ENCODE results near the gene CRB2. TPM values are rescaled to one million over a fixed set of nuclear protein-coding genes. Genes with fewer than 3 reads are reported as not detected.

The CRB2 gene
- total RNA-seq, 2 experiments from 2014 or later: 0.09 TPM; not detected in 1

GRCh38 chr9:123410281-123410910 is 54.4 kb downstream of the CRB2 start:
- Mint-ChIP-seq H3K4me3 (no peak overlapping the region), H3K27ac (no peak overlapping the region), H3K9me3 (no peaks in the 10 kb centered on the region), H3K36me3 (ENCODE audit: low read depth) (no peaks in the 10 kb centered on the region), H3K27me3 (no peaks in the 10 kb centered on the region), H3K4me1 (ENCODE audit: low read depth) (peaks cover 8% of the 10 kb centered on the region)
- no peak for TF ChIP-seq CTCF (IDR thresholded peaks at IDR 0.05)
- intact Hi-C loops (cut with micrococcal nuclease): no loop called here
- CTCF ChIA-PET: interaction anchor here (1.0 kb wide), 1 partner anchor 25 kb away, joined by 3 read pairs; no protein-coding TSS in a partner anchor
- POLR2A ChIA-PET: no interaction called here
- DNase-seq (no peak), ATAC-seq (no peak)

GRCh38 chr9:123411191-123411590 is 55.2 kb downstream of the CRB2 start:
- Mint-ChIP-seq H3K4me3 (no peak overlapping the region), H3K36me3 (ENCODE audit: low read depth) (no peaks in the 10 kb centered on the region), H3K27me3 (no peaks in the 10 kb centered on the region), H3K27ac (no peak overlapping the region), H3K9me3 (no peaks in the 10 kb centered on the region), H3K4me1 (ENCODE audit: low read depth) (peaks cover 5% of the 10 kb centered on the region)
- ChIA-PET POLR2A (no interaction called here), CTCF (interaction anchor here (1.0 kb wide), 1 partner anchor 25 kb away, joined by 3 read pairs; no protein-coding TSS in a partner anchor)
- TF ChIP-seq CTCF (IDR thresholded peaks at IDR 0.05): no peak
- ATAC-seq: no peak
- no peak for DNase-seq
- intact Hi-C loops (cut with micrococcal nuclease): no loop called here

- H3K4me3 Mint-ChIP-seq: no peak overlapping the region
These were observed 55.6 kb downstream of the CRB2 start for GRCh38 chr9:123411636-123412035.

GRCh38 chr9:123412171-123412820 is 56.3 kb downstream of the CRB2 start:
- ChIA-PET POLR2A (no interaction called here), CTCF (no interaction called here)
- no peaks in the 10 kb centered on the region for H3K27me3 Mint-ChIP-seq
- no peak for DNase-seq
- no peaks in the 10 kb centered on the region for H3K4me1 Mint-ChIP-seq (ENCODE audit: low read depth)
- no peak for TF ChIP-seq CTCF (IDR thresholded peaks at IDR 0.05)
- no peak overlapping the region for H3K4me3 Mint-ChIP-seq
- intact Hi-C loops (cut with micrococcal nuclease): no loop called here
- H3K9me3 Mint-ChIP-seq: no peaks in the 10 kb centered on the region
- H3K27ac Mint-ChIP-seq: no peak overlapping the region
- no peak for ATAC-seq
- H3K36me3 Mint-ChIP-seq (ENCODE audit: low read depth): no peaks in the 10 kb centered on the region

More at GRCh38 chr9:123411636-123412035, 55.6 kb downstream of the CRB2 start:
- Mint-ChIP-seq H3K27ac (no peak overlapping the region), H3K27me3 (no peaks in the 10 kb centered on the region), H3K36me3 (ENCODE audit: low read depth) (no peaks in the 10 kb centered on the region), H3K4me1 (ENCODE audit: low read depth) (peaks cover 2% of the 10 kb centered on the region), H3K9me3 (no peaks in the 10 kb centered on the region)
- TF ChIP-seq CTCF (IDR thresholded peaks at IDR 0.05): no peak
- CTCF ChIA-PET: interaction anchor here (1.0 kb wide), 1 partner anchor 26 kb away, joined by 3 read pairs; no protein-coding TSS in a partner anchor
- intact Hi-C loops (cut with micrococcal nuclease): no loop called here
- no peak for ATAC-seq
- no peak for DNase-seq
- POLR2A ChIA-PET: no interaction called here

GRCh38 chr9:123414204-123414603 is 58.2 kb downstream of the CRB2 start:
- DNase-seq: no peak
- ATAC-seq: no peak
- POLR2A ChIA-PET: no interaction called here
- no peaks in the 10 kb centered on the region for H3K27me3 Mint-ChIP-seq
- TF ChIP-seq CTCF (IDR thresholded peaks at IDR 0.05): no peak
- CTCF ChIA-PET: no interaction called here
- H3K4me3 Mint-ChIP-seq: no peak overlapping the region
- H3K4me1 Mint-ChIP-seq (ENCODE audit: low read depth): no peaks in the 10 kb centered on the region
- no peaks in the 10 kb centered on the region for H3K36me3 Mint-ChIP-seq (ENCODE audit: low read depth)
- H3K27ac Mint-ChIP-seq: no peak overlapping the region
- intact Hi-C loops (cut with micrococcal nuclease): no loop called here
- no peaks in the 10 kb centered on the region for H3K9me3 Mint-ChIP-seq
